SKM-1 treated with dmso at 0.1 percent for 144 hours (cell line): ENCODE results near the gene AP1M2.

Experiments used
- DNase-seq: peaks from one replicate; lab custom pipeline; 2025; ENCODE audit not compliant: unreplicated experiment; lab: John Stamatoyannopoulos, UW

Gene AP1M2

DNA sequence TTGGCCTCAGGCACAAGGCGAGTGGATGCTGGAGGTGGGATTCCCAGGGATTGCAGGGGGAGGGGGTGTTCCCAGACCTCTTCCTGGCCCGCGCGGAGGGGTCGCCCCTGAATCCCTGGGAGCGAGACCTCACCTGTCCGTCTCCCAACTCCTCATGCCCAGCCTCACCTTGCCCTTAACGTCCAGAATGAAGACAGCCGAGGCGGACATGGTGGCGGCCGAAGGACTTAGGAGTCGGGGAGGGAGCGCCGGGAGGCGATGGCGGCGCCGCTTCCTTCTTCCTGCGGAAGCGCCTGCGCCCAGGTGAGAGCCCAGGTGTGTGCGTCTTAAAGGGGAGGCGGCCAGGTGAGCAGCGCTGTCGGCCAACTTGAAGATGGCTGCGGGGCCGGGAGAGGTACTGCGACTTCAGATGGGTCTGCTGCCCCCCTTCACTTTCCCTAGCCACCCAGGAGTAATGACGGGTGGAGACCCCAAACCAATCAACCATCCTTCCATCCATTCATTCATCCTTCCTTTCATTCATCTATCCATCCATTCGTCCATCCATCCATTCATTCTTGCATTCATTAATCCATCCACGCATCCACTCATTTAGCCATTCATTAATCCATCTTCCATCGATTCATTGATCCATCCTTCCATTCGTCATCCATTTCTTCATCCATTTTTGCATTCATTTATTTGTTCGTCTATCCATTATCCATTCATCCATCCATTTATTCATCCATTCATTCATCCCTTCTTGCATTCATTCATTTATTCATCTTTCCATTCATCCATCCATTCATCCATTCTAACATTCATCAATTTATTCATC, at the start of gene AP1M2:
Gene AP1M2, minus strand, starts transcription at position 291 of the 817 bp plus-strand sequence. Its CDS starts 81 bp downstream, at position 210.
- no peak for DNase-seq

- DNase-seq, result no peak
Measured at GRCh38 chr19:10636304-10636972, 49.3 kb upstream of the AP1M2 start.

DNA sequence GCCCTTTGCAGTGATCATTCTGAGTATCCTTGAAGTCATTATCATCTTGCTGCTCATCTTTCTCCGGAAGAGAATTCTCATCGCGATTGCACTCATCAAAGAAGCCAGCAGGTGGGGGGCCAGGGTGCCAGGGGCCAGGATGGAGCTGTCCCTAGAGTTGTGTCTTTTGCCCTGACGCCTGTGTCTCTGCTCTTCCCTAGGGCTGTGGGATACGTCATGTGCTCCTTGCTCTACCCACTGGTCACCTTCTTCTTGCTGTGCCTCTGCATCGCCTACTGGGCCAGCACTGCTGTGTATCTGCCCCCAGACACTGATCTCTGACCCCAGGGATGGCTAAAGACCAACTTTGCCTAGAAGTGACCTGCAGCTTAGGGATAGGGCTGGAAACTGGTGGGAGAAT, 47.9 kb upstream of the AP1M2 start:
- no peak for DNase-seq

- no peak for DNase-seq
Measured at GRCh38 chr19:10634430-10634829, 47.3 kb upstream of the AP1M2 start.

GRCh38 chr19:10631874-10632273, 44.8 kb upstream of the AP1M2 start:
- no peak for DNase-seq

DNA sequence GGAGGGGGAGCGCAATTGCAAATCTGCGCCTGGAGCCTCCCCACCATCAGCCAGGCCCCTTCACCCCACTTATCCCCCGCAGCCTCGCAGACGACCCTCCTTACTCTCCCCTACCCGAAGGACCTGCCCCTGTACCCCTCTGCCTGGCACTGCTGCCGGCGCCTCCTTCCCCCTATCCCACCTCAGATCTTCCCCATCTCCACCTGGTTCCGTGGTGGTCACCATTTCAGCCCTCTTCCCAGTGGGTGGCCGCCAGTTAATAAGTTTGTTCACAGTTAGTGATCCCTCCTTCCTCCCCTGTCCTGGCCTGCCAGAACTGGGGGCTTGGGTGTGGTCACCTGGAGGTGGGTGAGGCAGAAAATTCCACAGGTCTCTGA, 38.6 kb upstream of the AP1M2 start:
- DNase-seq, result no peak

DNA sequence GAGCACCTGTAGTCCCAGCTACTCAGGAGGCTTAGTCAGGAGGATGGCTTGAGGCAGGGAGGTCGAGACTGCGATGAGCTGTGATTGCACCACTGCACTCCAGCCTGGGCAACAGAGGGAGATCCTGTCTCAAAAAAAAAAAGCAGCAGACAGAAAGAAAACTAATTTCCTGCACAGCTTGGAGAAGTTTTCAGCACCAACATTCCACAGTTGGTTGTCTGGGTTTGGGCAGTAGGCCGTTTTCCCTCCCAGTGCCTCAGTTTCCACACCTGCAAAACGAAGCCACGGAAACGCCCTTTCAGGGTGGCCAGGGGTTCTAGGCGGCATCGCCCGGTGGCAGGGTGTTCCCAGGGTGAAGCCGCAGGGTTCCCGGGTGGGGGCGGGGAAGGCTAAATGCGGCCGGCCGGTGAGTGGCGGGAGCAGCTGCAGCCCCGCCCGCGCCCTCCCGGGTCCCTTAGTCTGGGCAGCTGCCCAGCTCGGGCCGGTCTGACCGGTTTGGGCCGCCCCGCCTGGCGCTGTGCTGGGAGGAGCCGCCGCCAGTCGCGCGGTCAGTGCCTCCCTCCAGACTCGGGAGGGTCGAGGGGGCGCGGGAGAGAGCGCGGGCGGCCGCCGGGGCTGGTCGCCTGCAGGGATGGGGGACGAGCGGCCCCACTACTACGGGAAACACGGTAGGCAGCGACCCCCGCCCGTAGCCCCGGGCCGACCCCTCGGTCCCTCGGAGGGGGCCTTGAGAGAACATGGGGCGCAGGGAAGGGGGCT, 38.1 kb upstream of the AP1M2 start, which contains the start of gene SLC44A2:
Gene SLC44A2, plus strand, starts transcription at position 551 of the 759 bp plus-strand sequence. Its CDS starts 81 bp downstream, at position 632.
- DNase-seq, result no peak

DNA sequence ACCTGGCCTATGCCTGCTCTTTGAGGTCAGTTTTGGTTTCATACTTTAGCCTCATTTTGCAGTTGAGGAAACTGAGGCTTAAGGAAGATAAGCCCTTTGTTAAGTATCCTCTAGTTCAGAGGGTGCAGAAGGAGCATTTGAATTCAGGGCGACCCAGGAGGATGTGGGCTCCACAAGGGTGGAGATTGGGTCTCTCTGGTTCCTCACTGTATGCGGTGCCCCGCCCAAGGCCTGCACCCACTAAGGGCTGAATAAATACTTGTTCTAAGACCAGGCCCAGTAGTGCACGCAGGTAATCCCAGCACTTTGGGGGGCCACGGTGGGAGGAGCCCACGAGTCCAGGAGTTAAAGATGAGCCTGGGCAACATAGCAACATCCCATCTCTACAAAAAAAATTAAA, 37.5 kb upstream of the AP1M2 start:
- no peak for DNase-seq

DNA sequence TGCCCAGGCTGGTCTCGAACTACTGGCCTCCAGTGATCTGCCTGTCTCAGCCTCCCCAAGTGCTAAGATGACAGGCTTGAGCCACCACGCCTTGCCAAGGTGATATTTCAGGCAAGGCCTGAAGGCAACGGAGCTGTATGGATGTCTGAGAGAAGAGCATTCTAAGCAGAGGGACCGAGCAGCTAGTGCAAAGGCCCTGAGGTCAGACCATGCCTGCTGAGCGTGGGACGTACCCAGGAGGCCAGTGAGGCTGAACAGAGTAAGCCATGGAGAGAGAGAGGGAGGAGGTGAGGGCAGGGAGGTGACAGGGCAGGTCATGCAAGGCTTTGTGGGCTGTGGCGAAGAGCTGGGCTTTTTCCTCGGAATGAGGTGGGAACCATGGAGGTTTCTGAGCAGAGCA, 34.9 kb upstream of the AP1M2 start:
- DNase-seq, result no peak

GRCh38 chr19:10620786-10621185, 33.7 kb upstream of the AP1M2 start:
- DNase-seq, result no peak

DNA sequence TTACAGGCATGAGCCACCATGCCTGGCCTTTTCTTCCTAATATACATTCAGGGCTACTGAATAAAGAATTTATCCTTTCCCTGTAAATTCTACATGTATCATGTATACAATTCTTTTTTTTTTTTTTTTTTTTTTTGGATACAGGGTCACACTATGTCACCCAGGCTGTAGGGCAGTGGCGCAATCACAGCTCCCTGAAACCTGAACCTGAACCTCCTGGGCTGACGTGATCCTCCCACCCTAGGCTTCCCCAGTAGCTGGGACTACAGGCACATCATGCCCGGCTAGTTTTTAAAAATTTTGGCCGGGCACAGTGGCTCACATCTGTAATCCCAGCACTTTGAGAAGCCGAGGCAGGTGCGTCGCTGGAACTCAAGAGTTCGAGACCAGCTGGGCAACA, 31.7 kb upstream of the AP1M2 start:
- DNase-seq, result no peak

DNA sequence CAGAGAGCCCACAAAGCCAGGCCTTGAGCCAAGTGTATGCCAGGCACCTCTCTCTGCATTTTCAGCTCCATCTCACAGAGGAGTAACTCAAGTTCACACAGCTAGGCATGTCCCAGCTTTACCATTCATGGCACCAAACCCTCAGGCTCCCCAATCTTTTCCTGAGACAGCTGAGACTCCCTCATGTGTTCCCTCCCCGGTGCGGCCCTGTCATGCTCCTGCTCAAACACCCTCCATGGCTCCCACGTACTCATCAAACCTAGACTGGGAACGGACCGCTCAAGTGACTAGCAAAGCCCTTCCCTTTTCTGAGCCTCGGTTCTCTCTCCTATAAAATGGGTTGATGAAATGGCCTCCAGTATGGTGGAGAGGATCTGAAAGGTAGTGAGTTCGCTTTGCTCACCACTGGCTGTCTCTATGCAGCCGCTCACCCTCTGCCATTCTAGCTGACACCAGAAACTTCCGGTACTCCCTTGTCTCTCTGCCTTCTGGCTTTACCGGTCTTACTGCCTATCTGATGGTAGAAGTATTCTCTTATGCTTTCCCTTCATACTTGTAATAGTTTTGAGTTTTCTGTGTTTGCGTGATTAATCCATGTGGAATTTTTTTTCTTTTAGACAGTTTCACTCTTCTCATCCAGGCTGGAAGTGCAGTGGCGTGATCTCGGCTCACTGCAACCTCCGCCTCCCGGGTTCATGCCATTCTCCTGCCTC, 30.5 kb upstream of the AP1M2 start:
- DNase-seq, result no peak

- peak; percentile 15 for DNase-seq
Measured at GRCh38 chr19:10615429-10616023, 28.4 kb upstream of the AP1M2 start.

DNA sequence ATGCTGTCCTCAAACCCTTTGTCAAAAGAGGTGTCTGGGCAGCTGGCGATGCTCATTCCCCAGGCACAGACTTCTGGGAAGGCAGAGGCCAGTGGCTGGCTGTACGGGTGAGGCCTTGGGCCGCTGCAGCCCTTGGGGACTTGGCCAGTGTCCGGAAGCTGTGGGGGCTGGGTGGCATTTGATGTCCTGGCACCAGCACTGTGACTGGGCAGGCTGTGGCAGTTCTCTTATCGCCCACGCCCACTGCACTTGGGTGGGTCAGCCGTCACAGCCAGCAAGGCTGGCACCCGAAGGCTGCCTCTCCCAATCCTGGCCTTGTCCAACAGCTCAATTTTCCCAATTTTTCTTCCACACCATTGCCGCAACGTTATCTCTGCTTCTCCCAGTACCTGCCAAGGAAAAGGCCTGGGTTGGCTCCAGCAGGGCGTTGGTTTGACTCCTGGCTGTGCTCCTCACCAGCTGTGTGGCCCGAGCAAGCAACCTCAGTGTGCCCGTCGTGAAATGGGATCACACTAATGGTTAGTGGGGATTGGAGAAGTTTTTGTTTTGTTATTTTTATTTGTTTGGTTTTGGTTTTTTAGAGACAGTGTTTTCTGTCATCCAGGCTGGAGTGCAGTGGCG, 25.5 kb upstream of the AP1M2 start:
- no peak for DNase-seq

DNA sequence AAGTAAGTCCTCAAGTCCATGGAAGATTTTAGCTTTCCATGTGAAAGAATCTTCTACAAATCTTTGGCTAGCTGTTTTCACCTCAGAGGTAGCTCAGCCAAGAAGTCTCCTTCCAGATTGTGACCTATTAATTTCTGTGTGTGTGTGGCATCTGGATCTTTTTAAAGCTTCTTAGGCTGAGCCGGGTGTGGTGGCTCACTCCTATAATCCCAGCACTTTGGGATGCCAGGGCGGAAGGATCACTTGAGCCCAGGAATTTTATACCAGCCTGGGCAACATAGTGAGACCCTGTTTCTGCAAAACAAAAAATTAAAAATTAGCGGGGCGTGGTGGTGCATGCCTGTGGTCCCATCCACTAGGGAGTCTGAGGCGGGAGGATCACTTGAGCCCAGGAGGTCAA, 24.8 kb upstream of the AP1M2 start:
- no peak for DNase-seq

DNA sequence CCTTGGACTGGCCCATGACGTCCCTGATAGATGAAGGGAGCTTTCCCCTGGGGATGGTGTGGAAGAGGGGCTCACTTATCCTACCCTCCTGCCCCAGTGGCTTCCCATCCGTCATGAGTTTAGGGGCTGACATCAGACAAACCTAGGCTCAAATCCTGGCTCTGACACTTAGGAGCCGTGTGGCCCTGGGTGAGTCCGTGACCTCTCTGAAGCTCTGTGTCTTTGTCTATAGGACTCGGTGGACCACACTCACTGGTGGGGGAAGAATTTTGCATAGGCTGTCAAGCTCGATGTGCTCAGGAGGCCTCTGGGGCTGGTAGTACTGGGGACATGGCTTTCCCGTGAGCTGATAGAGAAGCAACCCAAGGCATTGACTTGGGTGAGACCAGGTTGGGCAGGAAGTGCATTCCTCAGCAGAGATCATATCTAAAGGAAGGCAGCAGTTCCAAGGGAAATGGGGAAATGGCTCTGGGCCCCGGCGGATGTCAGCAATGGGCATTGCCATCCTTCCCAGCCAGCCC, 17.4 kb upstream of the AP1M2 start:
- DNase-seq, result no peak

- peak; percentile 77 for DNase-seq
Measured at GRCh38 chr19:10603873-10604459, 16.9 kb upstream of the AP1M2 start.

DNA sequence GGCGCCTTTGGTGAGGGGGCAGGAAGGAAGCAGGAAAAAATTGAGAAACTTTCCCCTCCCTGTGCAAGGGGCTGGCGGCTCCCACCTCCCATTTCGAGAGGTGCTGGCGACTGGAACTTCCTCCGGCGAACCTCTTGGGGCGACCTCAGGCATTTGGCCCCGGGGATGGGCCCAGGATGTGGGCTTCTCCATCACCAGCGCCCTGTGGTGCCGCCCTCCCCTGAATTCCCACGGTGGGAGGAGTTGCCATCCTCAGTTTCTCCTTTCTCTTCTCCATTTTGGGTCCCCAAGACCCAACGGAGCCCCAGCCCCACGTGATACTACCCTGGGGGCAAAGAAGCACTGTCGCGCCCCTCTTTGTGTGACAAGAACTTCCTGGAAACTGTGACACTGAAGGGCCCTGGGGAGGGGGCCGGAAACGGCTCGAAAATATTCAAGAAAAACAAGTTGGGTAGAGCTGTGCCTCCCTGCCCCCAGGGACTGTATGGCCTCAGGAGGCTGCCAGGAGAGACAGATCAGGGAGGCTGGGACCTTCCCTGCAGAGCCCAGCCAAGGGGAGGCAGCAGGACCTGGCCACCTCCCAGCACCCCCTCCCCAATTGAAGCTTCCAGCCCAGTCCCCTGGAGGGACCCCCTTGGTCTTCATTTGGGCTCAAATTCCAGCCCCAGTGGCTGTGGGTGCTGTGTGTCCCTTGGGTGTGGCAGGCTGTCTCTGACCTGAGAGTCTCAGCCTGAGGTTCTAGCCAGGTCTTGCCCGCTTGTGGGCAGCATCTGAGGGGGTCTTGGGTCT, 16.2 kb upstream of the AP1M2 start:
- no peak for DNase-seq
